Upper lobe of right lung (tissue), 1 donor: Measurements from ENCODE around the gene DNAH14. TPM values are rescaled to one million over a fixed set of nuclear protein-coding genes. Genes with fewer than 3 reads are reported as not detected.

ENCODE experiments used
- ATAC-seq: fragments of 200-7000 bp; cut with Tn5 transposase; one replicate; pipeline ENCODE4 v1.9.1; 2020; ENCODE audit warnings: mild to moderate bottlenecking, moderate library complexity
- DNase-seq: peaks from one replicate; pipeline ENCODE4 v3.0.0-alpha.2; 2020
- H3K27ac ChIP-seq: fragments of 200-600 bp; one replicate; pipeline ENCODE4 v1.8.0; 2022
- H3K27me3 ChIP-seq: fragments of 200-600 bp; one replicate; pipeline ENCODE4 v1.8.0; 2022; ENCODE audit warnings: mild to moderate bottlenecking
- H3K36me3 ChIP-seq: fragments of 200-600 bp; one replicate; pipeline ENCODE4 v1.8.0; 2022
- H3K4me1 ChIP-seq: fragments of 200-600 bp; one replicate; pipeline ENCODE4 v1.8.0; 2022
- H3K4me3 ChIP-seq: fragments of 200-600 bp; one replicate; pipeline ENCODE4 v1.8.0; 2022; ENCODE audit warnings: mild to moderate bottlenecking
- H3K9me3 ChIP-seq: fragments of 200-600 bp; one replicate; pipeline ENCODE4 v1.8.0; 2022
- CTCF ChIP-seq: fragments of 200-600 bp; IDR thresholded peaks from one replicate; pipeline ENCODE4 v1.8.0; 2022; ENCODE audit warnings: antibody characterized with exemption
- intact Hi-C: fragments of 100-400 bp; cut with DNase I; formaldehyde crosslinking; loops from one replicate; pipeline ENCODE4 v1.11.0; 2022
- total RNA-seq: library from RNA; stranded (reverse); fragmentation: NEBNext Ultra II Directional; extraction: Animal tissue kit (Norgen Biotek cat#: 25700); gene quantifications from one replicate; pipeline ENCODE4 v1.2.1, GENCODE V29; 2021
- donor health status: DM: no; HTN: yes; CAD: no; lungs with severe emphysema.

The DNAH14 gene
- total RNA-seq, 1 donor from 2014 or later = 14.9 TPM

- Histone ChIP-seq H3K36me3 (peaks cover 35% of the 10 kb centered on the region), H3K4me1 (peaks cover 35% of the 10 kb centered on the region), H3K27me3 (no peaks in the 10 kb centered on the region), H3K9me3 (no peaks in the 10 kb centered on the region), H3K4me3 (no peak overlapping the region), H3K27ac (no peak overlapping the region)
- ATAC-seq (no peak), DNase-seq (no peak)
- intact Hi-C loops = no loop called here
- no peak for TF ChIP-seq CTCF
These were observed 494.0 kb downstream of the DNAH14 start for GRCh38 chr1:225423518-225423855.

GRCh38 chr1:225424562-225425200, 495.2 kb downstream of the DNAH14 start:
- intact Hi-C loops = no loop called here
- no peaks in the 10 kb centered on the region for H3K9me3 ChIP-seq
- no peak for TF ChIP-seq CTCF
- H3K4me3 ChIP-seq = no peak overlapping the region
- ATAC-seq (no peak), DNase-seq (no peak)
- no peak overlapping the region for H3K27ac ChIP-seq
- no peaks in the 10 kb centered on the region for H3K27me3 ChIP-seq
- peaks cover 35% of the 10 kb centered on the region for H3K4me1 ChIP-seq
- peaks cover 23% of the 10 kb centered on the region for H3K36me3 ChIP-seq

- Histone ChIP-seq H3K9me3 (no peaks in the 10 kb centered on the region), H3K27me3 (no peaks in the 10 kb centered on the region), H3K36me3 (peaks cover 19% of the 10 kb centered on the region), H3K4me1 (peaks cover 35% of the 10 kb centered on the region), H3K4me3 (no peak overlapping the region), H3K27ac (no peak overlapping the region)
- ATAC-seq (no peak), DNase-seq (no peak)
- TF ChIP-seq CTCF = no peak
- intact Hi-C loops = no loop called here
These were observed 495.8 kb downstream of the DNAH14 start for GRCh38 chr1:225425201-225425786.

- peak; percentile 74 for DNase-seq
- H3K4me1 ChIP-seq = peaks cover 35% of the 10 kb centered on the region
These were observed 497.1 kb downstream of the DNAH14 start for GRCh38 chr1:225426395-225427234.

More at GRCh38 chr1:225426395-225427234, 497.1 kb downstream of the DNAH14 start:
- Histone ChIP-seq H3K4me3 (peak overlapping the region; percentile 84), H3K27ac (peak overlapping the region; percentile 88), H3K27me3 (no peaks in the 10 kb centered on the region), H3K36me3 (peaks cover 6% of the 10 kb centered on the region), H3K9me3 (no peaks in the 10 kb centered on the region)
- intact Hi-C loops = no loop called here
- peak; percentile 19 for ATAC-seq
- no peak for TF ChIP-seq CTCF
